ENCODE measurements around the gene ATG7. TPM values are rescaled to one million over a fixed set of nuclear protein-coding genes. Genes with fewer than 3 reads are reported as not detected.

ATG7 gene
- polyA plus RNA-seq, 1 donor (not counting 4 experiments of a cell fraction or from before 2014, with no cell fraction given) = 27.9 TPM

DNA sequence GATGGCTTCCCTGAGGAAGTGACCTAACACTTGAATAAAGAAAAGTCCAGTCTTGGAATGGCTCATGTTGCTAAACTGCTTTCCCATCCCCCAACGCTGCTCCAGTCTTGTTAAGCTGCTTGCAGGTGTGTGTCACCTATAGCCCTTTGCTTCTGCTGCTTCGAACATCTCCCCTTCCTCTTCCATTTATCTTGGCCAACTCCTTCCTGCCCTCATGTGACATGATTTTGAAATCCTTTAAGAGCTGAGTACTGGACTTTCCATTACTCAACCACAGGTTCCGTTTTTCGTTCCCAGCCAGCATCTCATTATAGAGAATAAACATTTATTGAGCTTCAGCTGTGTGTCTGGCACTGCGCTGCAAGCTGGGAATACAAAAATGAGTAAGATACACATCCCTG, 1.7 kb downstream of the ATG7 start:
- no peak overlapping the region for H3K9ac ChIP-seq (ENCODE audit: control insufficient read depth, extremely low read depth, insufficient read depth, low read length)
- H3K4me1 ChIP-seq (ENCODE audit: control insufficient read depth, extremely low read depth, insufficient read depth, low read length) = peaks cover 35% of the 10 kb centered on the region
- peaks cover 6 to 10% of the 10 kb centered on the region in 2 experiments for H3K36me3 ChIP-seq (ENCODE audit: control insufficient read depth in 2 of 2, extremely low read depth in 1 of 2, insufficient read depth in 2 of 2, low read length in 2 of 2)
- FAIRE-seq (no peak), DNase-seq (ENCODE audit: low read depth, low spot score) (no peak)
- H3K27ac ChIP-seq (ENCODE audit: control insufficient read depth, insufficient read depth, low read length) = no peak overlapping the region
- peaks cover 46% of the 10 kb centered on the region for H3K79me2 ChIP-seq (ENCODE audit: control insufficient read depth, insufficient read depth, low read length)
- H3K9me3 ChIP-seq (ENCODE audit: control insufficient read depth, low read depth, low read length) = no peaks in the 10 kb centered on the region
- H2AFZ ChIP-seq (ENCODE audit: control insufficient read depth, low read length) = no peak overlapping the region
- no peaks in the 10 kb centered on the region for H3K27me3 ChIP-seq (ENCODE audit: control insufficient read depth, extremely low read depth, insufficient read depth, low read length)
- peaks cover 2% of the 10 kb centered on the region for H3K9me1 ChIP-seq (ENCODE audit: control insufficient read depth, extremely low read depth, insufficient read depth, low read length)
- TF ChIP-seq, protein P1, sequence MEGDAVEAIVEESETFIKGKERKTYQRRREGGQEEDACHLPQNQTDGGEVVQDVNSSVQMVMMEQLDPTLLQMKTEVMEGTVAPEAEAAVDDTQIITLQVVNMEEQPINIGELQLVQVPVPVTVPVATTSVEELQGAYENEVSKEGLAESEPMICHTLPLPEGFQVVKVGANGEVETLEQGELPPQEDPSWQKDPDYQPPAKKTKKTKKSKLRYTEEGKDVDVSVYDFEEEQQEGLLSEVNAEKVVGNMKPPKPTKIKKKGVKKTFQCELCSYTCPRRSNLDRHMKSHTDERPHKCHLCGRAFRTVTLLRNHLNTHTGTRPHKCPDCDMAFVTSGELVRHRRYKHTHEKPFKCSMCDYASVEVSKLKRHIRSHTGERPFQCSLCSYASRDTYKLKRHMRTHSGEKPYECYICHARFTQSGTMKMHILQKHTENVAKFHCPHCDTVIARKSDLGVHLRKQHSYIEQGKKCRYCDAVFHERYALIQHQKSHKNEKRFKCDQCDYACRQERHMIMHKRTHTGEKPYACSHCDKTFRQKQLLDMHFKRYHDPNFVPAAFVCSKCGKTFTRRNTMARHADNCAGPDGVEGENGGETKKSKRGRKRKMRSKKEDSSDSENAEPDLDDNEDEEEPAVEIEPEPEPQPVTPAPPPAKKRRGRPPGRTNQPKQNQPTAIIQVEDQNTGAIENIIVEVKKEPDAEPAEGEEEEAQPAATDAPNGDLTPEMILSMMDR (optimal IDR thresholded peaks at IDR 0.05 in 1 of 3, IDR thresholded peaks at IDR 0.05 in 1 of 3, conservative IDR thresholded peaks at IDR 0.05 in 1 of 3; ENCODE audit: extremely low read depth in 1 of 3, insufficient read depth in 2 of 3, low read length in 3 of 3) = no peak
- H4K20me1 ChIP-seq (ENCODE audit: control insufficient read depth, extremely low read depth, insufficient read depth, low read length) = no peaks in the 10 kb centered on the region
- dilution Hi-C loops (cut with MboI; ENCODE audit: extremely low pct_ligation_motif_present, low sequenced_read_pairs) = no loop called here
- peak overlapping the region; percentile 92 for H3K4me2 ChIP-seq (ENCODE audit: control insufficient read depth, extremely low read depth, insufficient read depth, low read depth, low read length)
- H3K4me3 ChIP-seq (ENCODE audit: control insufficient read depth in 2 of 3, extremely low read depth in 1 of 3, insufficient read depth in 2 of 3, low read depth in 1 of 3, low read length in 3 of 3) = peak overlapping the region in 1 of 3 experiments; percentile 92

DNA sequence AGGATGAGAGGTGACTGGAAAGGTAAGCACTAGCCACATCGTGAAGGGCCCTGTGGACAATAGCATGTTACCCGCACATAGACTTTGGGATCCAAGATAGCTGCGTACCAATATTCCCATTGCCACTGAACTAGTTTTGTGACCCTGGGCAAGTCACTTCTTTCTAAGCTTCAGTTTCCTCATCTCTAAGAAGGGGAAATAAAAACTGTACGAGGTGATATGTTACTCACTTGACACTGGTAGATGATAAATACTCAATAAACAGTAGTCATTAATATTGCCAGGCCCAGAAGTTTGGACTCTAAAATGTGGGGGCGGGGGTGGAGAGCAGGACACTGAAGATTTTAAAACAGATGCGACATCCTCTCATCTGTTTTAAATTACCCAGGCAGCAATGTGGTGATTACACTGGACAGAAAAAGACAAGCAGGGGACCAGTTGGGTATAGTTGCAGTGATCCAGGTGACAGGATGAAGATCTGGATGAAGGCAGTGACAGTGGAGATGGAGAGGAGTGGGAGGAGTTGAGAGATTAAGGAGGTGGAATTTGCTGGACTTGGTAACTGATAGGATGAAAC, 2.5 kb downstream of the ATG7 start:
- Histone ChIP-seq H3K9me1 (ENCODE audit: control insufficient read depth, extremely low read depth, insufficient read depth, low read length) (peaks cover 2% of the 10 kb centered on the region), H3K79me2 (ENCODE audit: control insufficient read depth, insufficient read depth, low read length) (peaks cover 48% of the 10 kb centered on the region), H2AFZ (ENCODE audit: control insufficient read depth, low read length) (no peak overlapping the region), H3K9me3 (ENCODE audit: control insufficient read depth, low read depth, low read length) (no peaks in the 10 kb centered on the region), H3K36me3 (ENCODE audit: control insufficient read depth in 2 of 2, extremely low read depth in 1 of 2, insufficient read depth in 2 of 2, low read length in 2 of 2) (peaks cover 6 to 10% of the 10 kb centered on the region in 2 experiments), H3K9ac (ENCODE audit: control insufficient read depth, extremely low read depth, insufficient read depth, low read length) (no peak overlapping the region), H3K4me2 (ENCODE audit: control insufficient read depth, extremely low read depth, insufficient read depth, low read depth, low read length) (no peak overlapping the region), H3K27ac (ENCODE audit: control insufficient read depth, insufficient read depth, low read length) (no peak overlapping the region), H3K4me1 (ENCODE audit: control insufficient read depth, extremely low read depth, insufficient read depth, low read length) (peaks cover 38% of the 10 kb centered on the region), H4K20me1 (ENCODE audit: control insufficient read depth, extremely low read depth, insufficient read depth, low read length) (no peaks in the 10 kb centered on the region), H3K4me3 (ENCODE audit: control insufficient read depth in 2 of 3, extremely low read depth in 1 of 3, insufficient read depth in 2 of 3, low read depth in 1 of 3, low read length in 3 of 3) (no peak overlapping the region), H3K27me3 (ENCODE audit: control insufficient read depth, extremely low read depth, insufficient read depth, low read length) (no peaks in the 10 kb centered on the region)
- dilution Hi-C loops (cut with MboI; ENCODE audit: extremely low pct_ligation_motif_present, low sequenced_read_pairs) = no loop called here
- TF ChIP-seq, protein P1 (optimal IDR thresholded peaks at IDR 0.05 in 1 of 3, IDR thresholded peaks at IDR 0.05 in 1 of 3, conservative IDR thresholded peaks at IDR 0.05 in 1 of 3; ENCODE audit: extremely low read depth in 1 of 3, insufficient read depth in 2 of 3, low read length in 3 of 3) = no peak
- TF ChIP-seq EZH2 (IDR thresholded peaks at IDR 0.05; ENCODE audit: low read length) = no peak
- DNase-seq (ENCODE audit: low read depth, low spot score) (no peak), FAIRE-seq (no peak)

Measured in keratinocyte (primary cell).